Neural progenitor cell (in vitro differentiated cells): ENCODE data around the gene ADORA2A. TPM values are rescaled to one million over a fixed set of nuclear protein-coding genes. Genes with fewer than 3 reads are reported as not detected.

ENCODE experiments used
- DNase-seq: peaks from one replicate; pipeline ENCODE4 v3.0.0-alpha.2; 2016; ENCODE audit warnings: low spot score
- H2AFZ ChIP-seq: fragments of 200-600 bp; sonication (generic); replicated peaks from 2 replicates; pipeline ENCODE4 v1.6.1; 2016; ENCODE audit warnings: antibody characterized with exemption
- H3F3A ChIP-seq: fragments of 200-600 bp; sonication (generic); 2 replicates; pipeline ENCODE4 v1.6.1; 2016; ENCODE audit warnings: antibody characterized with exemption, low read depth
- H3K27ac ChIP-seq: fragments of 200-600 bp; sonication (generic); 2 replicates; pipeline ENCODE4 v1.5.1; 2016; ENCODE audit warnings: mild to moderate bottlenecking
- H3K27me3 ChIP-seq: fragments of 200-600 bp; sonication (generic); 2 replicates; pipeline ENCODE4 v1.6.1; 2016; ENCODE audit warnings: mild to moderate bottlenecking, moderate library complexity
- H3K36me3 ChIP-seq: fragments of 200-600 bp; sonication (generic); 2 replicates; pipeline ENCODE4 v1.5.1; 2016
- H3K4me1 ChIP-seq: fragments of 200-600 bp; sonication (generic); 2 replicates; pipeline ENCODE4 v1.6.1; 2016; ENCODE audit warnings: mixed run types
- H3K4me2 ChIP-seq: fragments of 200-600 bp; sonication (generic); 2 replicates; pipeline ENCODE4 v1.6.1; 2016
- H3K4me3 ChIP-seq: fragments of 200-600 bp; sonication (generic); 2 replicates; pipeline ENCODE4 v1.5.1; 2016
- H3K79me2 ChIP-seq: fragments of 200-600 bp; sonication (generic); 2 replicates; pipeline ENCODE4 v1.6.1; 2016; ENCODE audit warnings: low read depth
- H3K9ac ChIP-seq: fragments of 200-600 bp; sonication (generic); 2 replicates; pipeline ENCODE4 v1.6.1; 2016
- H3K9me3 ChIP-seq: fragments of 200-600 bp; sonication (generic); 2 replicates; pipeline ENCODE4 v1.5.1; 2016; ENCODE audit warnings: low read depth
- H4K20me1 ChIP-seq: fragments of 200-600 bp; sonication (generic); 2 replicates; pipeline ENCODE4 v1.6.1; 2016; ENCODE audit warnings: low read depth
- H3K27ac Mint-ChIP-seq: 3 replicates; pipeline ENCODE4 v1.8.0; 2021; ENCODE audit warnings: mixed read lengths
- H3K27me3 Mint-ChIP-seq: 2 replicates; pipeline ENCODE4 v1.8.0; 2022; ENCODE audit warnings: low read depth, mild to moderate bottlenecking, inconsistent platforms, moderate library complexity, mixed read lengths; ENCODE audit not compliant: insufficient read depth
- H3K36me3 Mint-ChIP-seq: 3 replicates; pipeline ENCODE4 v1.8.0; 2021; ENCODE audit warnings: mixed read lengths
- H3K4me1 Mint-ChIP-seq: 3 replicates; pipeline ENCODE4 v1.8.0; 2021; ENCODE audit warnings: mixed read lengths
- H3K4me3 Mint-ChIP-seq: 3 replicates; pipeline ENCODE4 v1.8.0; 2021; ENCODE audit warnings: mild to moderate bottlenecking, moderate library complexity, mixed read lengths
- H3K9me3 Mint-ChIP-seq: 3 replicates; pipeline ENCODE4 v1.8.0; 2020; ENCODE audit warnings: mixed read lengths
- EZH2 ChIP-seq: fragments of 200-600 bp; sonication (generic); IDR thresholded peaks from 2 replicates; pipeline ENCODE4 v1.6.1; 2017; ENCODE audit warnings: antibody characterized with exemption, mild to moderate bottlenecking, moderate library complexity
- EZH2phosphoT487 ChIP-seq: fragments of 200-600 bp; sonication (generic); IDR thresholded peaks from 2 replicates; pipeline ENCODE4 v1.6.1; 2017; ENCODE audit warnings: antibody characterized with exemption
- total RNA-seq: library from RNA; depleted of rRNA; stranded (reverse); fragments of >200 nt; gene quantifications from 2 replicates; pipeline ENCODE4 v1.2.3, GENCODE V29; 2015; ENCODE audit warnings: low replicate concordance
- TF ChIP-seq, protein P1 (sequence below): fragments of 200-600 bp; sonication (generic); IDR thresholded peaks from 2 replicates; pipeline ENCODE4 v1.5.1; 2017; ENCODE audit warnings: antibody characterized with exemption, mild to moderate bottlenecking

Gene ADORA2A
- total RNA-seq, 1 donor from 2014 or later: 0.51 TPM

DNA sequence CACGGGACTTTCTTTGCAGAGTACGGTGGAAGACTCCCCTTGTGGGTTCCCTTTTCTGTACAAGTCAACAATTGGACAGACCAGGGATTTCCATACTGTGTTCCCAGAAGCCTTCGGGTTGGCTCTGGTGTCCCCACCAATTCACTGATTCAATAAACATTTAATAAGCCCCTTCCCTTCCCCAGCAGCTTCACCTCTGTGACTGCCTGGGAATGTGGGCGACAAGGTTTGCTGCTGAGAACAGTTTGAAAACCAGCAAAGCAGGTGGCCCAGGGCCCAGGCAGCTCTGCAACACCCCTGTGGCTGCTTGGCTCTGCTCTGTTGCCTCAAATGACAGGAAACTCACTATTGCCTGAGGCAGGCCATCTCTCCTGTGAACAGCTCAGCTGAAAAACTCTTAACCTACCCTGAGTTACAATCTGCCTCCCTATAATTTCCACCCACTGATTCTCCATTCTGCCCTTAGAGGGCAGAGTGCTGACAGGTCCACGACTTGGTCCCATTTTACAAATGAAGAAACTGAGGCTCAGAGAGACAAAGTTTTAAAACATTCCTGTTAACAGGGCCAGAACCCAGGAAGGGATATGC, 10.4 kb downstream of the ADORA2A start:
- Histone ChIP-seq H3K27me3 (no peaks in the 10 kb centered on the region), H3K4me2 (no peak overlapping the region), H3K79me2 (no peaks in the 10 kb centered on the region), H2AFZ (no peak overlapping the region), H3K9ac (no peak overlapping the region), H3K4me1 (no peaks in the 10 kb centered on the region), H3K36me3 (no peaks in the 10 kb centered on the region), H3K9me3 (no peaks in the 10 kb centered on the region), H3K27ac (no peak overlapping the region), H3K4me3 (no peak overlapping the region), H4K20me1 (no peaks in the 10 kb centered on the region), H3F3A (no peaks in the 10 kb centered on the region)
- Mint-ChIP-seq H3K27me3 (peaks cover 6% of the 10 kb centered on the region), H3K4me1 (peaks cover 16% of the 10 kb centered on the region), H3K36me3 (no peaks in the 10 kb centered on the region), H3K27ac (no peak overlapping the region), H3K9me3 (peaks cover 4% of the 10 kb centered on the region), H3K4me3 (no peak overlapping the region)
- no peak for DNase-seq
- TF ChIP-seq, protein P1, sequence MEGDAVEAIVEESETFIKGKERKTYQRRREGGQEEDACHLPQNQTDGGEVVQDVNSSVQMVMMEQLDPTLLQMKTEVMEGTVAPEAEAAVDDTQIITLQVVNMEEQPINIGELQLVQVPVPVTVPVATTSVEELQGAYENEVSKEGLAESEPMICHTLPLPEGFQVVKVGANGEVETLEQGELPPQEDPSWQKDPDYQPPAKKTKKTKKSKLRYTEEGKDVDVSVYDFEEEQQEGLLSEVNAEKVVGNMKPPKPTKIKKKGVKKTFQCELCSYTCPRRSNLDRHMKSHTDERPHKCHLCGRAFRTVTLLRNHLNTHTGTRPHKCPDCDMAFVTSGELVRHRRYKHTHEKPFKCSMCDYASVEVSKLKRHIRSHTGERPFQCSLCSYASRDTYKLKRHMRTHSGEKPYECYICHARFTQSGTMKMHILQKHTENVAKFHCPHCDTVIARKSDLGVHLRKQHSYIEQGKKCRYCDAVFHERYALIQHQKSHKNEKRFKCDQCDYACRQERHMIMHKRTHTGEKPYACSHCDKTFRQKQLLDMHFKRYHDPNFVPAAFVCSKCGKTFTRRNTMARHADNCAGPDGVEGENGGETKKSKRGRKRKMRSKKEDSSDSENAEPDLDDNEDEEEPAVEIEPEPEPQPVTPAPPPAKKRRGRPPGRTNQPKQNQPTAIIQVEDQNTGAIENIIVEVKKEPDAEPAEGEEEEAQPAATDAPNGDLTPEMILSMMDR: peak; percentile 9
- TF ChIP-seq EZH2phosphoT487: no peak
- no peak for TF ChIP-seq EZH2

DNA sequence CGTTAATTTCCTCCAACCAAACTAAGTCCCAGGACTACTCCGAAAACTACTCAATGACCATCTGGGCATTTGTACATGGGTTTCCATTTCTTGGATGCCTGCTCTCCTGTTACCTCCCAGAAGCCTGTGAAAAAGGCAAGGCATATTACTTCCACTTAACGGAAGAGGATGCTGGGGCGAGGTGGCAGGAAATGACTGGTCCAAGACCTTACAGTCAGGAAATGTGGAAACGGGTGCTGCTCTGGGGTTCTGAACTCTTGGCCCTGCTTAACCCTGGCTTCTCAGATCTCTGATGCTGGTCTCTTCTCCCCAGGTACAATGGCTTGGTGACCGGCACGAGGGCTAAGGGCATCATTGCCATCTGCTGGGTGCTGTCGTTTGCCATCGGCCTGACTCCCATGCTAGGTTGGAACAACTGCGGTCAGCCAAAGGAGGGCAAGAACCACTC, 12.9 kb downstream of the ADORA2A start:
- peaks cover 9% of the 10 kb centered on the region for H3K4me1 ChIP-seq
- no peaks in the 10 kb centered on the region for H3F3A ChIP-seq
- no peaks in the 10 kb centered on the region for H4K20me1 ChIP-seq
- DNase-seq: no peak
- no peaks in the 10 kb centered on the region for H3K9me3 ChIP-seq
- no peak for TF ChIP-seq EZH2phosphoT487
- H3K4me3 ChIP-seq: no peak overlapping the region
- H3K9ac ChIP-seq: no peak overlapping the region
- Mint-ChIP-seq H3K36me3 (no peaks in the 10 kb centered on the region), H3K4me1 (peaks cover 28% of the 10 kb centered on the region), H3K27me3 (peaks cover 3% of the 10 kb centered on the region), H3K27ac (no peak overlapping the region), H3K9me3 (peaks cover 4% of the 10 kb centered on the region), H3K4me3 (no peak overlapping the region)
- H2AFZ ChIP-seq: no peak overlapping the region
- no peak overlapping the region for H3K27ac ChIP-seq
- H3K79me2 ChIP-seq: no peaks in the 10 kb centered on the region
- no peak overlapping the region for H3K4me2 ChIP-seq
- H3K27me3 ChIP-seq: no peaks in the 10 kb centered on the region
- no peaks in the 10 kb centered on the region for H3K36me3 ChIP-seq

DNA sequence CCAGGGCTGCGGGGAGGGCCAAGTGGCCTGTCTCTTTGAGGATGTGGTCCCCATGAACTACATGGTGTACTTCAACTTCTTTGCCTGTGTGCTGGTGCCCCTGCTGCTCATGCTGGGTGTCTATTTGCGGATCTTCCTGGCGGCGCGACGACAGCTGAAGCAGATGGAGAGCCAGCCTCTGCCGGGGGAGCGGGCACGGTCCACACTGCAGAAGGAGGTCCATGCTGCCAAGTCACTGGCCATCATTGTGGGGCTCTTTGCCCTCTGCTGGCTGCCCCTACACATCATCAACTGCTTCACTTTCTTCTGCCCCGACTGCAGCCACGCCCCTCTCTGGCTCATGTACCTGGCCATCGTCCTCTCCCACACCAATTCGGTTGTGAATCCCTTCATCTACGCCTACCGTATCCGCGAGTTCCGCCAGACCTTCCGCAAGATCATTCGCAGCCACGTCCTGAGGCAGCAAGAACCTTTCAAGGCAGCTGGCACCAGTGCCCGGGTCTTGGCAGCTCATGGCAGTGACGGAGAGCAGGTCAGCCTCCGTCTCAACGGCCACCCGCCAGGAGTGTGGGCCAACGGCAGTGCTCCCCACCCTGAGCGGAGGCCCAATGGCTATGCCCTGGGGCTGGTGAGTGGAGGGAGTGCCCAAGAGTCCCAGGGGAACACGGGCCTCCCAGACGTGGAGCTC, 13.5 kb downstream of the ADORA2A start:
- H3K27ac Mint-ChIP-seq: no peak overlapping the region
- no peak overlapping the region for H3K4me3 Mint-ChIP-seq
- Histone ChIP-seq H3K9ac (no peak overlapping the region), H3K4me3 (no peak overlapping the region), H2AFZ (no peak overlapping the region), H3K79me2 (no peaks in the 10 kb centered on the region), H4K20me1 (no peaks in the 10 kb centered on the region), H3K4me1 (peaks cover 14% of the 10 kb centered on the region), H3K4me2 (no peak overlapping the region), H3K27ac (no peak overlapping the region), H3K27me3 (no peaks in the 10 kb centered on the region), H3K36me3 (no peaks in the 10 kb centered on the region), H3F3A (peaks cover 4% of the 10 kb centered on the region), H3K9me3 (no peaks in the 10 kb centered on the region)
- peaks cover 33% of the 10 kb centered on the region for H3K4me1 Mint-ChIP-seq
- peaks cover 4% of the 10 kb centered on the region for H3K9me3 Mint-ChIP-seq
- H3K27me3 Mint-ChIP-seq: peaks cover 3% of the 10 kb centered on the region
- no peak for DNase-seq
- TF ChIP-seq EZH2 (no peak), EZH2phosphoT487 (no peak)
- TF ChIP-seq, protein P1: no peak
- no peaks in the 10 kb centered on the region for H3K36me3 Mint-ChIP-seq
